Rectal smooth muscle tissue (tissue), 1 donor: Measurements from ENCODE around the gene OASL.

Source experiments
- H3K27ac ChIP-seq: one replicate; pipeline ENCODE4 v1.7.0; 2013; ENCODE audit warnings: low read depth, low read length, inconsistent platforms
- H3K27me3 ChIP-seq: one replicate; pipeline ENCODE4 v1.7.0; 2013; ENCODE audit warnings: low read length; ENCODE audit not compliant: control insufficient read depth, insufficient read depth
- H3K36me3 ChIP-seq: one replicate; pipeline ENCODE4 v1.7.0; 2013; ENCODE audit warnings: low read length; ENCODE audit not compliant: control insufficient read depth, insufficient read depth
- H3K4me1 ChIP-seq: one replicate; pipeline ENCODE4 v1.7.0; 2013; ENCODE audit warnings: low read length; ENCODE audit not compliant: control insufficient read depth, insufficient read depth
- H3K4me3 ChIP-seq: one replicate; pipeline ENCODE4 v1.7.0; 2013; ENCODE audit warnings: low read length
- H3K9ac ChIP-seq: one replicate; pipeline ENCODE4 v1.7.0; 2013; ENCODE audit warnings: low read length

The OASL gene

DNA sequence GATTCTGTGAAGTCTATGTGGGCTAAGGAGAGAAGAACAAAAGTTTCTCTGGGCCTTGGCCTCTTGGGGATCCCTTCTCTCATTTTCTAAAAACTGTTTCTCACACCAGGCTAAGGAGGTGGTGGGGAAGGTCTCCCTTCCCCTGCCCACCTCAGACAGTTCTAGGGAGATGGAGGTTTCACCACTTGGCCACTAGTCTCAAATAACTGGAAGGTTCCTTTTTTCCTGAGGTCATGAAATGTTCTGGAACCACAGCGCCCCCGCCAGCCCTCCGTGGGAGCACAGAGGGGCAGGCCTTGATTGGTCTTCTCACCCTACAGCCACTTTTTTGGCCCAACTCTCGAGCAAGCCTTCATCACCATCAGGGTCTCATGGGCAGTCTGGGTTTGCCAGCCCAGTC lies 35.4 kb downstream of the OASL start:
- Histone ChIP-seq H3K4me1 (no peaks in the 10 kb centered on the region), H3K9ac (no peak overlapping the region), H3K4me3 (no peak overlapping the region), H3K27me3 (no peaks in the 10 kb centered on the region), H3K36me3 (peaks cover 9% of the 10 kb centered on the region), H3K27ac (no peak overlapping the region)

DNA sequence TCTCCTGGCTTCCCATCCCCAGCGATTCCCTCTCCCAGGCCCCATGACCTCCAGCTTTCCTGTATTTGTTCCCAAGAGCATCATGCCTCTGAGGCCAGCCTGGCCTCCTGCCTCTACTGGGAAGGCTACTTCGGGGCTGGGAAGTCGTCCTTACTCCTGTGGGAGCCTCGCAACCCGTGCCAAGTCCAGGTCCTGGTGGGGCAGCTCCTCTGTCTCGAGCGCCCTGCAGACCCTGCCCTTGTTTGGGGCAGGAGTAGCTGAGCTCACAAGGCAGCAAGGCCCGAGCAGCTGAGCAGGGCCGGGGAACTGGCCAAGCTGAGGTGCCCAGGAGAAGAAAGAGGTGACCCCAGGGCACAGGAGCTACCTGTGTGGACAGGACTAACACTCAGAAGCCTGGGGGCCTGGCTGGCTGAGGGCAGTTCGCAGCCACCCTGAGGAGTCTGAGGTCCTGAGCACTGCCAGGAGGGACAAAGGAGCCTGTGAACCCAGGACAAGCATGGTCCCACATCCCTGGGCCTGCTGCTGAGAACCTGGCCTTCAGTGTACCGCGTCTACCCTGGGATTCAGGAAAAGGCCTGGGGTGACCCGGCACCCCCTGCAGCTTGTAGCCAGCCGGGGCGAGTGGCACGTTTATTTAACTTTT lies 37.1 kb downstream of the OASL start:
- no peak overlapping the region for H3K4me3 ChIP-seq
- H3K27ac ChIP-seq = no peak overlapping the region
- no peak overlapping the region for H3K9ac ChIP-seq
- no peaks in the 10 kb centered on the region for H3K27me3 ChIP-seq
- H3K4me1 ChIP-seq = no peaks in the 10 kb centered on the region
- H3K36me3 ChIP-seq = peaks cover 6% of the 10 kb centered on the region

DNA sequence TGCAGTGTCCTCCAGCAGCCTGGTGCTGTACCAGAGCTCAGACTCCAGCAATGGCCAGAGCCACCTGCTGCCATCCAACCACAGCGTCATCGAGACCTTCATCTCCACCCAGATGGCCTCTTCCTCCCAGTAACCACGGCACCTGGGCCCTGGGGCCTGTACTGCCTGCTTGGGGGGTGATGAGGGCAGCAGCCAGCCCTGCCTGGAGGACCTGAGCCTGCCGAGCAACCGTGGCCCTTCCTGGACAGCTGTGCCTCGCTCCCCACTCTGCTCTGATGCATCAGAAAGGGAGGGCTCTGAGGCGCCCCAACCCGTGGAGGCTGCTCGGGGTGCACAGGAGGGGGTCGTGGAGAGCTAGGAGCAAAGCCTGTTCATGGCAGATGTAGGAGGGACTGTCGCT lies 38.0 kb downstream of the OASL start:
- no peaks in the 10 kb centered on the region for H3K27me3 ChIP-seq
- H3K36me3 ChIP-seq = peaks cover 4% of the 10 kb centered on the region
- no peak overlapping the region for H3K9ac ChIP-seq
- no peaks in the 10 kb centered on the region for H3K4me1 ChIP-seq
- H3K4me3 ChIP-seq = no peak overlapping the region
- no peak overlapping the region for H3K27ac ChIP-seq

DNA sequence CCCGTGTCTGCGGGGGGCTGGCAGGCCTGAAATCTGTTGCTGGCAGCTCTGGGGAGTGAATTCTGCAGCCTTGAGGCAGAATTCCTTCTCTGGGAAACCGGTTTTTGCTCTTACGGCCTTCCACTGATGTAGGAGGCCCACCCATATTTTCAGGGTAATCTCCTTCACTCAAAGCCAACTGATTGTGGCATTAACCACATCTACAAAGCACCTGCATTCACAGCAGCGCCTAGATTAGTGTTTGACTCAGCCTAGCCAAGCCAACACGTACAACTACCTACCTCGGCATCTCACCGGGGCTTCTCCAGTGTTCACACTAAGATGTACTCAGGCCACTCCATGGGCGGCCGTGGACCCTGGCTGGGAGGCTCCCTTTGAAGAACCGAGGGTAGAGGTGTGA lies 38.5 kb downstream of the OASL start:
- Histone ChIP-seq H3K4me1 (no peaks in the 10 kb centered on the region), H3K27ac (no peak overlapping the region), H3K27me3 (no peaks in the 10 kb centered on the region), H3K9ac (no peak overlapping the region), H3K36me3 (peaks cover 4% of the 10 kb centered on the region), H3K4me3 (no peak overlapping the region)

DNA sequence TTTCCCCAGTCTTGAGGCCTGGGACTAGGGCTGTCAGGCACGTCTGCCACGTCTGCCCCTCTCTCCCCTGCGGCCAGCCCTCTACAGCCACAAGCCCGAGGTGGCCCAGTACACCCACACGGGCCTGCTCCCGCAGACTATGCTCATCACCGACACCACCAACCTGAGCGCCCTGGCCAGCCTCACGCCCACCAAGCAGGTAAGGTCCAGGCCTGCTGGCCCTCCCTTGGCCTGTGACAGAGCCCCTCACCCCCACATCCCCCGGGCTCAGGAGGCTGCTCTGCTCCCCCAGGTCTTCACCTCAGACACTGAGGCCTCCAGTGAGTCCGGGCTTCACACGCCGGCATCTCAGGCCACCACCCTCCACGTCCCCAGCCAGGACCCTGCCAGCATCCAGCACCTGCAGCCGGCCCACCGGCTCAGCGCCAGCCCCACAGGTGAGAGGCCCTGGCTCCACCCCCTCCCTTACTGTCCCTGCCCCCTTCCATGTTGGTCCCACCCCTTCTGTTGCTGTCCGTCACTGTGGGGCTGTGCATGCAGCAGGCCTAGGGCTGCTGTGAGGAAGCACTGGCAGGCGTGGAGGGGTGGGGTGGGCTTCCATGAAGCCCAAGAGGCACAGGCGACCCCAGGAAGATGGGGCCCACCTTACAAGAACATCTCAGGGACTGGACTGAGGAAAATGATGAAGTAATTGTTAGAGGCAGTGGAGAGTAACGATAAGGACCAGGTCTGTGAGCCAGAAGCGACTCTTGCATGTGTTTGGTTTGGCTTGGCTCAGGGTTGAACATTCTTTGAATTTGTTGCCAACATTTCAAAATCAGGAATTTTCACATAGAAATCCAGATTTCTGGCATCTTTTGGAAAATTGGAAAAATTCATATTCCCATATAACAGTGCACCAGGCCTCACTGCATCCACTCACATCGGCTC lies 39.6 kb downstream of the OASL start:
- H3K9ac ChIP-seq = no peak overlapping the region
- no peaks in the 10 kb centered on the region for H3K4me1 ChIP-seq
- H3K4me3 ChIP-seq = no peak overlapping the region
- H3K36me3 ChIP-seq = peaks cover 4% of the 10 kb centered on the region
- no peaks in the 10 kb centered on the region for H3K27me3 ChIP-seq
- H3K27ac ChIP-seq = no peak overlapping the region

DNA sequence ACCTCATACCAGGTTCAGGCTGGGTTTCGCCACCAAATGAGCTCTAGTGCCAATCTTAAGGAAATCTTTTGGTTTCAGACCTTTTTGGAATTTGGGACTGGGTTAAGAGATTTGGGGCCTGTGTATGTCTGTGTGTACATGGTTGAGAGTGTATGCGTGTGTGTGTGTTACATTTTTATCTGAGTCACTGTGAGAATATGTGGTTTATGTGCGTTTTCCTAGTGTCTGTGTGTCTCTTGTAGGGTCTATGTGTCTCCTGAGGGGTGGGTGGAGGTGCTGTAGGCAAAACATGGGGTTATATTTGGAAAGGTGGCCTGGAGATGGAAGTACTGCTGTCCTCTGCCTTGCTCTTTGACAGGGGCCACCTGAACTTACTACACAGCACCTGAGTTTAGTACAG lies 40.6 kb downstream of the OASL start:
- Histone ChIP-seq H3K4me1 (no peaks in the 10 kb centered on the region), H3K27ac (no peak overlapping the region), H3K4me3 (no peak overlapping the region), H3K27me3 (no peaks in the 10 kb centered on the region), H3K36me3 (no peaks in the 10 kb centered on the region), H3K9ac (no peak overlapping the region)

DNA sequence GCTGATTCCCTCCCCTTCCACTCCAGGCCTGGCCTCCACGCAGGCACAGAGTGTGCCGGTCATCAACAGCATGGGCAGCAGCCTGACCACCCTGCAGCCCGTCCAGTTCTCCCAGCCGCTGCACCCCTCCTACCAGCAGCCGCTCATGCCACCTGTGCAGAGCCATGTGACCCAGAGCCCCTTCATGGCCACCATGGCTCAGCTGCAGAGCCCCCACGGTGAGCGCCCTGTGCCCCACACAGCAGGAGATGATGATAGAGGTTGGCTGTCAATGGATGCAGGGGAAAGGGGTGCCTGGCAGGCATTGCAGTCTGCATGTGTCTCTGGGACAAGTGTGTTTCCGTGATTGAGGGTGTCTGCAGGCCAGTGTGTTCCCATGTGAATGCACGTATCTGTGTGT lies 41.6 kb downstream of the OASL start:
- H3K9ac ChIP-seq = no peak overlapping the region
- H3K4me1 ChIP-seq = no peaks in the 10 kb centered on the region
- no peak overlapping the region for H3K4me3 ChIP-seq
- H3K27me3 ChIP-seq = no peaks in the 10 kb centered on the region
- no peak overlapping the region for H3K27ac ChIP-seq
- no peaks in the 10 kb centered on the region for H3K36me3 ChIP-seq

DNA sequence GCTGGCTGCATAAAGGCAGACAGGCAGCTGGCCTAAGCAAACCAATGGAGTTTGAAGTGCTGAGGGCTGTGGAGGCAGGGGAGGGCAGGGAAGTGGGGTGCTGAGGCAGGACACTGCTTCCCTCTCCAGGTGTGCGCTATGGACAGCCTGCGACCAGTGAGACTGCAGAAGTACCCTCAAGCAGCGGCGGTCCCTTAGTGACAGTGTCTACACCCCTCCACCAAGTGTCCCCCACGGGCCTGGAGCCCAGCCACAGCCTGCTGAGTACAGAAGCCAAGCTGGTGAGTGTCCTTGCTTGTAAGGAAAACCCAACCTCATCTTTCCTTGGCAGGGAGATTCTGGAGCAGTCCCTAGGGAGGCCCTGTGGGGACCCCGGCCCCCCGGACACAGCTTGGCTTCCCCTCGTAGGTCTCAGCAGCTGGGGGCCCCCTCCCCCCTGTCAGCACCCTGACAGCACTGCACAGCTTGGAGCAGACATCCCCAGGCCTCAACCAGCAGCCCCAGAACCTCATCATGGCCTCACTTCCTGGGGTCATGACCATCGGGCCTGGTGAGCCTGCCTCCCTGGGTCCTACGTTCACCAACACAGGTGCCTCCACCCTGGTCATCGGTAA lies 42.8 kb downstream of the OASL start:
- Histone ChIP-seq H3K27ac (no peak overlapping the region), H3K36me3 (no peaks in the 10 kb centered on the region), H3K9ac (no peak overlapping the region)

DNA sequence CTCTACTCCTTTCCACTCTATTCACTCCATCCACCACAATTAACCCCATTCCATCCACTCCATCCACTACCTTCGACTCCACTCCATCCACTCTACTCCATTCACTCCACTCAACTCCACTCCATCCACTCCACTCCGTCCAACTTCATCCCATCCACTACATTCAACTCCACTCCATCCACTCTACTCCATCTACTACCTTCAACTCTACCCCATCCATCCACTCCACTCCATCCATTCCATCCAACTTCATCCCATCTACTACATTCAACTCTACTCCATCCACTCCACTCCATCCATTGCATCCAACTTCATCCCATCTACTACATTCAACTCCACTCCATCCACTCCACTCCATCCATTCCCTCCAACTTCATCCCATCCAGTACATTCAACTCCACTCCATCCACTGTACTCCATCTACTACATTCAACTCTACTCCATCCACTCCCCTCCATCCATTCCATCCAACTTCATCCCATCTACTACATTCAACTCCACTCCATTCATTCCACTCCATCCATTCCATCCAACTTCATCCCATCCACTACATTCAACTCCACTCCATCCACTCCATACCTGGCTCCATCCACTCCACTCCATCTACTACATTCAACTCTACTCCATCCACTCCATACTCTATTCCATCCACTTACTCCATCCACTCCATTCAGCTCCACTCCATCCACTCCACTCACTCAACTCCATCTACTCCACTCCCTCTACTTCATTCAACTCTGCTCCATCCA lies 44.3 kb downstream of the OASL start:
- no peaks in the 10 kb centered on the region for H3K27me3 ChIP-seq
- no peak overlapping the region for H3K4me3 ChIP-seq
- H3K27ac ChIP-seq = no peak overlapping the region
- H3K9ac ChIP-seq = no peak overlapping the region
- no peaks in the 10 kb centered on the region for H3K4me1 ChIP-seq
- no peaks in the 10 kb centered on the region for H3K36me3 ChIP-seq

More for the DNA sequence above, 42.8 kb downstream of the OASL start:
- H3K27me3 ChIP-seq = no peaks in the 10 kb centered on the region
- no peaks in the 10 kb centered on the region for H3K4me1 ChIP-seq
- no peak overlapping the region for H3K4me3 ChIP-seq

DNA sequence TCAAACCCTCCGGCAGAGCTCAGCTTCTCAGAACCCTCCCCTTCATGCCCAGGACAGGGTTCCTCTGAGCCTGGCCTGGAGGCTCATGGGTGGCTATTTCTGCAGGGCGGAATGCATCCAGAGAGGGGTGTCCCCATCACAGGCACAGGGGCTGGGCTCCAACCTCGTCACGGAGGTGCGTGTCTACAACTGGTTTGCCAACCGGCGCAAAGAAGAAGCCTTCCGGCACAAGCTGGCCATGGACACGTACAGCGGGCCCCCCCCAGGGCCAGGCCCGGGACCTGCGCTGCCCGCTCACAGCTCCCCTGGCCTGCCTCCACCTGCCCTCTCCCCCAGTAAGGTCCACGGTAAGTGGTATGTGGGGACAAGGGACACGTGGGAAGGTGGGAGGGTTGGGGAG lies 45.0 kb downstream of the OASL start:
- no peaks in the 10 kb centered on the region for H3K4me1 ChIP-seq
- no peak overlapping the region for H3K4me3 ChIP-seq
- H3K9ac ChIP-seq = no peak overlapping the region
- H3K27me3 ChIP-seq = no peaks in the 10 kb centered on the region
- no peak overlapping the region for H3K27ac ChIP-seq
- no peaks in the 10 kb centered on the region for H3K36me3 ChIP-seq

DNA sequence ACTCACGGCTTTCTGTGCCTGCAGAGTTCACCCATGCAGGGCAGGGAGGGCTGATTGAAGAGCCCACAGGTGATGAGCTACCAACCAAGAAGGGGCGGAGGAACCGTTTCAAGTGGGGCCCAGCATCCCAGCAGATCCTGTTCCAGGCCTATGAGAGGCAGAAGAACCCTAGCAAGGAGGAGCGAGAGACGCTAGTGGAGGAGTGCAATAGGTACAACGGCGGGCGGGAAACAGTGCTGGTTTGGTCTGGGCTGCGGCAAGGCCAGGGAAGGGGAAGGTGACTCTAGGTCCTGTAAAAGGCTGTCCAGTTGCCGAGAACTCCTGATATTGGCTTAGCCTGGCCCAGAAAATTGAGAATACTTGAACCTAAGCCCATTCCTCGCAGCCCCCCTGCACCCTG lies 45.5 kb downstream of the OASL start:
- Histone ChIP-seq H3K27ac (no peak overlapping the region), H3K36me3 (no peaks in the 10 kb centered on the region), H3K9ac (no peak overlapping the region), H3K4me3 (no peak overlapping the region), H3K4me1 (no peaks in the 10 kb centered on the region), H3K27me3 (no peaks in the 10 kb centered on the region)

DNA sequence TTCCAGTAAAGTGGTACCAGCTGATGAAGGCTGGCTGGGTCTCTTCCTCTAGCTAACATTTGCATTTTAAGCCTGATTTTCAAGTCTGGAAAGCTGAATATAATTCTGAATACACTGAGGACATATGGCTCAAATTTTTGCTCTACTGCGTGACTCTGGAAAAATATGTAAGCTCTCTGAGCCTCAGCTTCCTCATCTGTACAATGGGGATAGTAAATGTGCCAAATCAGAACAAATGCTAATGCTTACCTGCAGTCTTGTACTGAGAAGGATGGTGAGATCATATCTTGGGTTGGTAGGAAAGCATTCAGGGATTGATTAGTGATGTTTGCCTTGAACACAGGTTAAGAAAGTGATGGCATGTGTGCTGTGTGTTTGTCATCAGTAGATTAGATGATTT lies 46.1 kb downstream of the OASL start:
- H3K4me3 ChIP-seq = no peak overlapping the region
- H3K4me1 ChIP-seq = no peaks in the 10 kb centered on the region
- H3K9ac ChIP-seq = no peak overlapping the region
- H3K27ac ChIP-seq = no peak overlapping the region
- H3K36me3 ChIP-seq = no peaks in the 10 kb centered on the region
- no peaks in the 10 kb centered on the region for H3K27me3 ChIP-seq
